GM19043 (cell line): ENCODE data around the gene CACNA1B.

ENCODE experiments used
- ATAC-seq: cut with Tn5 transposase; IDR thresholded peaks from one replicate; pipeline ENCODE4 v1.9.1; 2021; ENCODE audit warnings: low read depth; ENCODE audit not compliant: unreplicated experiment

Gene CACNA1B

GRCh38 chr9:137978262-137978714 lies 100.7 kb downstream of the CACNA1B start:
- no peak for ATAC-seq

GRCh38 chr9:137982200-137982599 lies 104.6 kb downstream of the CACNA1B start:
- ATAC-seq, result no peak

- ATAC-seq, result no peak
These were observed 106.4 kb downstream of the CACNA1B start for GRCh38 chr9:137984005-137984404.

GRCh38 chr9:137984520-137985257 lies 107.1 kb downstream of the CACNA1B start:
- no peak for ATAC-seq

- ATAC-seq, result no peak
These were observed 108.1 kb downstream of the CACNA1B start for GRCh38 chr9:137985637-137986071.

- ATAC-seq, result no peak
These were observed 108.9 kb downstream of the CACNA1B start for GRCh38 chr9:137986268-137987099.

- ATAC-seq, result no peak
These were observed 109.9 kb downstream of the CACNA1B start for GRCh38 chr9:137987244-137988030.

GRCh38 chr9:137988051-137988450 lies 110.5 kb downstream of the CACNA1B start:
- no peak for ATAC-seq

- ATAC-seq, result no peak
These were observed 111.1 kb downstream of the CACNA1B start for GRCh38 chr9:137988701-137989100.

- ATAC-seq, result no peak
These were observed 111.6 kb downstream of the CACNA1B start for GRCh38 chr9:137989156-137989555.

- ATAC-seq, result no peak
These were observed 112.6 kb downstream of the CACNA1B start for GRCh38 chr9:137989999-137990715.

- ATAC-seq, result no peak
These were observed 126.1 kb downstream of the CACNA1B start for GRCh38 chr9:138003485-138004190.

GRCh38 chr9:138006576-138007233 lies 129.1 kb downstream of the CACNA1B start:
- ATAC-seq, result no peak

- ATAC-seq, result no peak
These were observed 130.0 kb downstream of the CACNA1B start for GRCh38 chr9:138007566-138007917.

GRCh38 chr9:138007918-138008841 lies 130.6 kb downstream of the CACNA1B start:
- no peak for ATAC-seq

GRCh38 chr9:138009016-138009802 lies 131.6 kb downstream of the CACNA1B start:
- no peak for ATAC-seq
